Neural cell (in vitro differentiated cells): Measurements from ENCODE around the gene LCAT.

Source experiments
- CTCF ChIP-seq: fragments of 450-650 bp; IDR thresholded peaks from 2 replicates; pipeline ENCODE4 v1.5.1; 2014; ENCODE audit warnings: antibody characterized with exemption, mild to moderate bottlenecking, moderate library complexity; ENCODE audit not compliant: poor library complexity, severe bottlenecking
- EP300 ChIP-seq: fragments of 450-650 bp; conservative IDR thresholded peaks from 2 replicates; pipeline ENCODE4 v1.6.1; 2014; ENCODE audit warnings: antibody characterized with exemption, mild to moderate bottlenecking, moderate library complexity; ENCODE audit not compliant: poor library complexity, severe bottlenecking
- EZH2 ChIP-seq: fragments of 200-600, 300-800 bp; shearing (Covaris generic), sonication (generic); IDR thresholded peaks from 2 replicates; pipeline ENCODE4 v1.6.1; 2014; ENCODE audit warnings: antibody characterized with exemption, low read length, borderline replicate concordance, mild to moderate bottlenecking; ENCODE audit not compliant: insufficient read depth, poor library complexity, severe bottlenecking
- POLR2AphosphoS5 ChIP-seq: IDR thresholded peaks from 2 replicates; pipeline ENCODE4 v1.6.1; 2012
- REST ChIP-seq: IDR thresholded peaks from 2 replicates; pipeline ENCODE4 v1.6.1; 2012; ENCODE audit warnings: borderline replicate concordance
- TAF1 ChIP-seq: IDR thresholded peaks from 2 replicates; pipeline ENCODE4 v1.6.1; 2012; ENCODE audit warnings: low read depth

- no peak for TF ChIP-seq EP300
- no peak for TF ChIP-seq REST
- no peak for TF ChIP-seq POLR2AphosphoS5
- no peak for TF ChIP-seq TAF1
- no peak for TF ChIP-seq CTCF
- no peak for TF ChIP-seq EZH2
Observed at GRCh38 chr16:67964477-67965131, 20.7 kb upstream of the LCAT start.
